Loucy (cell line): Measurements from ENCODE around the gene PTGER3.

Experiments
- H2AFZ ChIP-seq: fragments of 200-600 bp; sonication (generic); 2 replicates; pipeline ENCODE4 v1.6.0; 2016; ENCODE audit warnings: antibody characterized with exemption, mild to moderate bottlenecking, low read length, moderate library complexity
- H3F3A ChIP-seq: fragments of 200-600 bp; 2 replicates; pipeline ENCODE4 v1.6.0; 2016; ENCODE audit warnings: antibody characterized with exemption, low read depth, mild to moderate bottlenecking
- H3K27me3 ChIP-seq: fragments of 200-600 bp; sonication (generic); 2 replicates; pipeline ENCODE4 v1.6.1; 2014; ENCODE audit warnings: low read length, mild to moderate bottlenecking; ENCODE audit not compliant: insufficient read depth, poor library complexity, severe bottlenecking
- H3K36me3 ChIP-seq: fragments of 200-600 bp; sonication (generic); 2 replicates; pipeline ENCODE4 v1.6.1; 2016; ENCODE audit warnings: low read length; ENCODE audit not compliant: insufficient read depth
- H3K4me1 ChIP-seq: fragments of 200-600 bp; sonication (generic); 2 replicates; pipeline ENCODE4 v1.5.1; 2014; ENCODE audit warnings: low read length, mild to moderate bottlenecking; ENCODE audit not compliant: insufficient read depth, poor library complexity, severe bottlenecking
- H3K4me2 ChIP-seq: fragments of 200-600 bp; sonication (generic); 2 replicates; pipeline ENCODE4 v1.6.0; 2014; ENCODE audit warnings: antibody characterized with exemption, low read length, low read depth, mild to moderate bottlenecking; ENCODE audit not compliant: poor library complexity, severe bottlenecking
- H3K4me3 ChIP-seq: fragments of 200-600 bp; sonication (generic); 2 replicates; pipeline ENCODE4 v1.5.1; 2014; ENCODE audit warnings: low read length, mild to moderate bottlenecking, mixed read lengths; ENCODE audit not compliant: poor library complexity, severe bottlenecking
- H3K79me2 ChIP-seq: fragments of 200-600 bp; sonication (generic); 2 replicates; pipeline ENCODE4 v1.6.1; 2014; ENCODE audit warnings: low read length; ENCODE audit not compliant: insufficient read depth
- H3K9ac ChIP-seq: fragments of 200-600 bp; sonication (generic); 2 replicates; pipeline ENCODE4 v1.6.0; 2014; ENCODE audit warnings: mild to moderate bottlenecking, low read depth, low read length, moderate library complexity; ENCODE audit not compliant: poor library complexity, severe bottlenecking
- H3K9me2 ChIP-seq: fragments of 200-600 bp; sonication (generic); replicated peaks from 2 replicates; pipeline ENCODE4 v1.6.1; 2016; ENCODE audit warnings: low read depth, low read length, mixed read lengths
- H3K9me3 ChIP-seq: fragments of 200-600 bp; sonication (generic); 2 replicates; pipeline ENCODE4 v1.6.1; 2014; ENCODE audit warnings: mild to moderate bottlenecking, antibody characterized with exemption, low read length, low read depth; ENCODE audit not compliant: insufficient read depth
- H4K20me1 ChIP-seq: fragments of 200-600 bp; sonication (generic); 2 replicates; pipeline ENCODE4 v1.6.0; 2014; ENCODE audit warnings: antibody characterized with exemption, low read length, mild to moderate bottlenecking; ENCODE audit not compliant: insufficient read depth, poor library complexity, severe bottlenecking
- EZH2phosphoT487 ChIP-seq: fragments of 200-600 bp; IDR thresholded peaks from 2 replicates; pipeline ENCODE4 v1.6.1; 2018; ENCODE audit warnings: antibody characterized with exemption, mild to moderate bottlenecking, moderate library complexity, borderline replicate concordance
- TF ChIP-seq, protein P1 (sequence below): fragments of 200-600 bp; sonication (generic); conservative IDR thresholded peaks from 2 replicates; pipeline ENCODE4 v1.5.1; 2014; ENCODE audit warnings: mild to moderate bottlenecking, antibody characterized with exemption, low read length

PTGER3 gene

DNA sequence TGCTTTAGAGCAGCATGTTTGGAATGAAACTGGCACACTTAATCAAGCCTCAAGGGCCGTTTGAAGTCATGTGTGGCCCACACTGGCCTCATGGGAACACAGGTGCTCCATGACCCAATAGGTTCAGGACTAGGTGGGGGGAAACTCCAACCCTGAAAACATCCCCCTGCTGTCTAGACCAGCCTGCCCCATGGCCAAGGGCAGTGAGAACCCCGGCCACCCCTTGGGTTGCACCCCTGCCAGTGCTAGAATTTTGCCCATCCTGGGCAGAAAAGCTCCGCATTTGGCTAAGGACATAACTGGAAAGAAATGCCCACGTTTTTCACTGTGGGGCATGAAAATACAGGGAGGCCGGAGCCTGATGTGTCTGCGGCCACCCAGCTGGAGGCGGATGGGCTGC is 6.1 kb upstream of the PTGER3 start:
- Histone ChIP-seq H3K9me2 (no peaks in the 10 kb centered on the region), H3K27me3 (no peaks in the 10 kb centered on the region), H3K4me1 (peaks cover 4% of the 10 kb centered on the region), H3K79me2 (no peaks in the 10 kb centered on the region), H3K9me3 (no peaks in the 10 kb centered on the region), H3K4me3 (no peak overlapping the region), H3K9ac (no peak overlapping the region), H3F3A (no peaks in the 10 kb centered on the region), H4K20me1 (no peaks in the 10 kb centered on the region), H3K36me3 (no peaks in the 10 kb centered on the region), H3K4me2 (no peak overlapping the region), H2AFZ (no peak overlapping the region)
- TF ChIP-seq EZH2phosphoT487, result no peak
- TF ChIP-seq, protein P1, sequence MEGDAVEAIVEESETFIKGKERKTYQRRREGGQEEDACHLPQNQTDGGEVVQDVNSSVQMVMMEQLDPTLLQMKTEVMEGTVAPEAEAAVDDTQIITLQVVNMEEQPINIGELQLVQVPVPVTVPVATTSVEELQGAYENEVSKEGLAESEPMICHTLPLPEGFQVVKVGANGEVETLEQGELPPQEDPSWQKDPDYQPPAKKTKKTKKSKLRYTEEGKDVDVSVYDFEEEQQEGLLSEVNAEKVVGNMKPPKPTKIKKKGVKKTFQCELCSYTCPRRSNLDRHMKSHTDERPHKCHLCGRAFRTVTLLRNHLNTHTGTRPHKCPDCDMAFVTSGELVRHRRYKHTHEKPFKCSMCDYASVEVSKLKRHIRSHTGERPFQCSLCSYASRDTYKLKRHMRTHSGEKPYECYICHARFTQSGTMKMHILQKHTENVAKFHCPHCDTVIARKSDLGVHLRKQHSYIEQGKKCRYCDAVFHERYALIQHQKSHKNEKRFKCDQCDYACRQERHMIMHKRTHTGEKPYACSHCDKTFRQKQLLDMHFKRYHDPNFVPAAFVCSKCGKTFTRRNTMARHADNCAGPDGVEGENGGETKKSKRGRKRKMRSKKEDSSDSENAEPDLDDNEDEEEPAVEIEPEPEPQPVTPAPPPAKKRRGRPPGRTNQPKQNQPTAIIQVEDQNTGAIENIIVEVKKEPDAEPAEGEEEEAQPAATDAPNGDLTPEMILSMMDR, result no peak

DNA sequence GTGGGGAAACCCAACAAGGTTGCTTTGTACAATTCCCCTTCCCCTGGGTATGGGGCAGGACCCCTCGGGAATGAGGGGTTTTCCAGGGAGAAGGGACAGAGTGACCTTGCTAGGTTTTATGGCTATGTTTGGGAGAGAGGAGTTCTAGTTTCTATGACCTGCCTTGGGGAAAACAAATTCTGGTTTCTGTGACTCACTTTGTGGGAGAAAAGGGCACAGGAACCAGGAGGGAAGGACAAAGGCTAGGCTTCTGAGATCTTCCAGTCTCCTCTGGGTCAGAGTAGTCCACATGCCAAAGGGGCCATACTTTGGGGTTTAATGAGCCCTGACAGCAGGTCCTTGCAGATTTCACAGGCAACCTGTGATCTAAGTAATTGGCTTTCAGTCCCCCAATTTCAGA is 5.5 kb upstream of the PTGER3 start:
- Histone ChIP-seq H3F3A (no peaks in the 10 kb centered on the region), H4K20me1 (no peaks in the 10 kb centered on the region), H3K9ac (no peak overlapping the region), H3K4me2 (no peak overlapping the region), H3K27me3 (no peaks in the 10 kb centered on the region), H3K9me2 (no peaks in the 10 kb centered on the region), H3K36me3 (no peaks in the 10 kb centered on the region), H2AFZ (no peak overlapping the region), H3K4me1 (peaks cover 8% of the 10 kb centered on the region), H3K79me2 (no peaks in the 10 kb centered on the region), H3K4me3 (no peak overlapping the region), H3K9me3 (no peaks in the 10 kb centered on the region)
- TF ChIP-seq, protein P1, result no peak
- no peak for TF ChIP-seq EZH2phosphoT487

DNA sequence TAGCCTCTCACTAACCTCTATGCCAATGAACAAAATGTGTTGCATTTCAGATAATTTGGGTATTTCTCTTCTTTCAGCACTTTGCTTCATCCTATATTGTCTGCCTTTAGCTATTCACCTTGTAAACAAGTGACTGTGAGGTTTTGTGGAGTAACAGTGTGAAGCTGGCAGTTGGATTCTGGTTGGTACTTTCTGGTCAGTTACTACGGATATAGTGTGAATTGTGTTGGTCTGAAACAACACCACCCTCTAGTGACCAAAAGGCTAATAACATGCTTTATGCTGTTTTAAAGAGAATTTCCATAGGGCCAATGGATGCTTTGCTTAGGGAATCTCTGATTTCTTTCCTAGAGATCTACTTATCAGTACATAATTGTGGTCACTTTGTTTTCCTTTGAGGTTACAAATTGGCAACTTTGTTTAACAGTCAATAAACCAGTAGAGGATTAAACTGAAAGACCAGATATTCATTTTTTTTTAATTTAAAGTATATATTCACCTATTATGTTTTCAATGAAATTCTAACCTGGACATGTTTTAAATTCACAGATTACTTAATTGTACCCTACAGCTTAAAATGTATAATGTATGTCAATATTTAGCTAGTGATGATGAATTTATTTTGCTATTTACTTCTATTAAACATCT is 2.5 kb upstream of the PTGER3 start:
- H2AFZ ChIP-seq, result no peak overlapping the region
- H3K4me2 ChIP-seq, result no peak overlapping the region
- peaks cover 18% of the 10 kb centered on the region for H3K4me1 ChIP-seq
- peaks cover 2% of the 10 kb centered on the region for H4K20me1 ChIP-seq
- H3K27me3 ChIP-seq, result no peaks in the 10 kb centered on the region
- no peaks in the 10 kb centered on the region for H3F3A ChIP-seq
- no peaks in the 10 kb centered on the region for H3K9me2 ChIP-seq
- H3K36me3 ChIP-seq, result no peaks in the 10 kb centered on the region
- H3K9me3 ChIP-seq, result no peaks in the 10 kb centered on the region
- H3K79me2 ChIP-seq, result peaks cover 20% of the 10 kb centered on the region
- no peak for TF ChIP-seq EZH2phosphoT487
- TF ChIP-seq, protein P1, result peak; percentile 88
- no peak overlapping the region for H3K9ac ChIP-seq
- no peak overlapping the region for H3K4me3 ChIP-seq
